Tibial artery (tissue), 4 donors: ENCODE results near the gene VWF.
A peak's percentile ranks its signal among the peaks of the same experiment; 100 is the strongest.

ENCODE experiments used
- DNase-seq, 2 donors: peaks; one replicate each; pipeline ENCODE4 v3.0.0-alpha.2; 2019
- H3K27ac ChIP-seq, 2 donors: fragments of 200-600 bp; sonication (generic) in 1 of 2; 1 replicate in 1 of 2; 2 replicates in 1 of 2; pipeline ENCODE4 v1.5.1; 2018 to 2019; ENCODE audit warnings: mild to moderate bottlenecking in 1 of 2
- H3K27me3 ChIP-seq, 2 donors: fragments of 200-600 bp; sonication (generic) in 1 of 2; one replicate each; pipeline versions ENCODE4 v1.5.1 to v1.6.0; 2016 to 2019
- H3K36me3 ChIP-seq, 3 donors: fragments of 200-600 bp; sonication (generic) in 2 of 3; one replicate each; pipeline ENCODE4 v1.5.1; 2016 to 2019; ENCODE audit warnings: mild to moderate bottlenecking in 2 of 3
- H3K4me1 ChIP-seq, 4 donors: fragments of 200-600 bp; sonication (generic) in 2 of 4; 1 replicate in 3 of 4; 2 replicates in 1 of 4; pipeline ENCODE4 v1.5.1; 2016 to 2019
- H3K4me3 ChIP-seq, 2 donors: fragments of 200-600 bp; sonication (generic) in 1 of 2; 1 replicate in 1 of 2; 2 replicates in 1 of 2; pipeline ENCODE4 v1.5.1; 2018 to 2019; ENCODE audit warnings: mild to moderate bottlenecking in 2 of 2
- H3K9me3 ChIP-seq, 3 donors: fragments of 200-600 bp; sonication (generic) in 1 of 3; one replicate each; pipeline ENCODE4 v1.5.1; 2016 to 2019
- intact Hi-C: fragments of 100-400 bp; cut with DNase I; formaldehyde crosslinking; loops from one replicate; pipeline ENCODE4 v1.15.0; 2023; ENCODE audit warnings: low total_unique reads
- TF ChIP-seq, protein P1 (sequence below), 2 experiments: fragments of 200-600 bp in 1 of 2; fragments of 450-650 bp in 1 of 2; IDR thresholded peaks; one replicate each; pipeline ENCODE4 v1.5.1; 2017 to 2019; ENCODE audit warnings: antibody characterized with exemption in 2 of 2, mild to moderate bottlenecking in 1 of 2, moderate library complexity in 1 of 2

Gene VWF

DNA sequence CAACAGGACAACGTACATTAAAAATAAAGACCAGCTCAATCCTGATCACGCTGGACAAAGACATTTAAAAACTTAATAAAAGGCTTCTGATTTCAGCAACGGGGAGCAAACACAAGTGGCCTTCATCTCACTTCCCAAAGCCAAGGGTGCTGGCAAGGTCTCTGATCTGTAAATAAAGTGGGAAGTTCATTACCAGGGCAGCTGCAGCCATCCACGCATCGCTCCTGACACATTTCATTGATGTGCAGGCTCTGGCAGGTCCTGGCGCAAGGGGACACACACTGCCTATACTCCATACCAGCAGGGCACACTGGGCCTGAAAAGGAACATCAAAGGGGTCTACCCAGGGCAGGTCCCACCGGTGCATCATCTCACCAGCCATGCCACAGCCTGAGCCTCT is 51.0 kb downstream of the VWF start:
- no peak overlapping the region for H3K27ac ChIP-seq
- no peak overlapping the region for H3K4me3 ChIP-seq
- no peak for DNase-seq
- TF ChIP-seq, protein P1, sequence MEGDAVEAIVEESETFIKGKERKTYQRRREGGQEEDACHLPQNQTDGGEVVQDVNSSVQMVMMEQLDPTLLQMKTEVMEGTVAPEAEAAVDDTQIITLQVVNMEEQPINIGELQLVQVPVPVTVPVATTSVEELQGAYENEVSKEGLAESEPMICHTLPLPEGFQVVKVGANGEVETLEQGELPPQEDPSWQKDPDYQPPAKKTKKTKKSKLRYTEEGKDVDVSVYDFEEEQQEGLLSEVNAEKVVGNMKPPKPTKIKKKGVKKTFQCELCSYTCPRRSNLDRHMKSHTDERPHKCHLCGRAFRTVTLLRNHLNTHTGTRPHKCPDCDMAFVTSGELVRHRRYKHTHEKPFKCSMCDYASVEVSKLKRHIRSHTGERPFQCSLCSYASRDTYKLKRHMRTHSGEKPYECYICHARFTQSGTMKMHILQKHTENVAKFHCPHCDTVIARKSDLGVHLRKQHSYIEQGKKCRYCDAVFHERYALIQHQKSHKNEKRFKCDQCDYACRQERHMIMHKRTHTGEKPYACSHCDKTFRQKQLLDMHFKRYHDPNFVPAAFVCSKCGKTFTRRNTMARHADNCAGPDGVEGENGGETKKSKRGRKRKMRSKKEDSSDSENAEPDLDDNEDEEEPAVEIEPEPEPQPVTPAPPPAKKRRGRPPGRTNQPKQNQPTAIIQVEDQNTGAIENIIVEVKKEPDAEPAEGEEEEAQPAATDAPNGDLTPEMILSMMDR (IDR thresholded peaks at IDR 0.05) = no peak
- H3K36me3 ChIP-seq = no peaks in the 10 kb centered on the region
- intact Hi-C loops = no loop called here
- no peaks in the 10 kb centered on the region for H3K9me3 ChIP-seq
- peaks cover 0 to 15% of the 10 kb centered on the region in 2 donors for H3K27me3 ChIP-seq
- peaks cover 0 to 17% (median 5%) of the 10 kb centered on the region in 4 donors for H3K4me1 ChIP-seq

DNA sequence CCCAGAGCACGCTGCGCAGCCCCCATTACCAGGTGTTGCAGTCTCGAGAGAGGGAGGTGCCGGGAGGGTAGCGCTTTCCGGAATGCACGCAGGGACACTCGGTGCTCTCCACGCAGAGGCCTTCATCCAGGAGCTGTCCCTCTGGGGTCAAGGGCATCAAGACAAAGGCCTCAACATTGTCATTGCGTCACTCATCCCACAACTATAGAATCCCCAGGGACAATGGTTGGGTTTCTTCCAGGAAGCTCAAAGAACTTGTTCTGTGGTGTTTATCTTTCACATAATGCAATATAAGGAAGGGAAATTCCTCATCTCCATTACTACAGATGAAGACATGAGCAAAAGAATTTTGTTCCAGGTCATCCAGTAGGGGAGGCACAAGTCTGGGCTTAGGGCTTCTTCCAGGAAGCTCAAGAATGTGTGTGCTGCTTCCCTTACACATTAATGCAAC is 52.1 kb downstream of the VWF start:
- TF ChIP-seq, protein P1 (IDR thresholded peaks at IDR 0.05) = no peak
- no peak overlapping the region for H3K27ac ChIP-seq
- no peak for DNase-seq
- H3K9me3 ChIP-seq = no peaks in the 10 kb centered on the region
- H3K4me1 ChIP-seq = peaks cover 0 to 17% (median 5%) of the 10 kb centered on the region in 4 donors
- peaks cover 0 to 15% of the 10 kb centered on the region in 2 donors for H3K27me3 ChIP-seq
- intact Hi-C loops = no loop called here
- no peak overlapping the region for H3K4me3 ChIP-seq
- H3K36me3 ChIP-seq = no peaks in the 10 kb centered on the region

DNA sequence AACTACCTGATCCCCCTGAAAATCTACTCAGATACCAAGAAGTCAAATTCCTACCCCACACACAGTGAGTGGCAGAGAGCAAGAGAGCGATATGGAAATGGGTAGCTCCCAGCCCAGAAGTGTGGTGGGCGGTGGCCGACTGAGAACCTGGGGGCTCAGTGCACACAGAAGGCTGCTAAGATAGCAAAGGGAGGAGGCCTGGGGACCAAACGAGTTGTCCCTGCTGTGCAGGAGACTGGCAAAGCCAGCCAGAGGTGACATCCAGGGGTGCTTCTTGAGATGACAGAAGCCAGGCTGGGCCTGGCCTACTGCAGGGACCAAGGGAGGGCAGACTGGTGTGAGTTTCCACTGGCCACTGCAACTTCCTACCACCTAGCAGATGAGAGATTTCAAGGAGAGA is 52.9 kb downstream of the VWF start:
- intact Hi-C loops = no loop called here
- peaks cover 0 to 12% of the 10 kb centered on the region in 2 donors for H3K27me3 ChIP-seq
- TF ChIP-seq, protein P1 (IDR thresholded peaks at IDR 0.05) = no peak
- no peak overlapping the region for H3K27ac ChIP-seq
- H3K4me3 ChIP-seq = no peak overlapping the region
- DNase-seq = no peak
- no peaks in the 10 kb centered on the region for H3K36me3 ChIP-seq
- H3K9me3 ChIP-seq = no peaks in the 10 kb centered on the region
- H3K4me1 ChIP-seq = peaks cover 0 to 17% (median 5%) of the 10 kb centered on the region in 4 donors

DNA sequence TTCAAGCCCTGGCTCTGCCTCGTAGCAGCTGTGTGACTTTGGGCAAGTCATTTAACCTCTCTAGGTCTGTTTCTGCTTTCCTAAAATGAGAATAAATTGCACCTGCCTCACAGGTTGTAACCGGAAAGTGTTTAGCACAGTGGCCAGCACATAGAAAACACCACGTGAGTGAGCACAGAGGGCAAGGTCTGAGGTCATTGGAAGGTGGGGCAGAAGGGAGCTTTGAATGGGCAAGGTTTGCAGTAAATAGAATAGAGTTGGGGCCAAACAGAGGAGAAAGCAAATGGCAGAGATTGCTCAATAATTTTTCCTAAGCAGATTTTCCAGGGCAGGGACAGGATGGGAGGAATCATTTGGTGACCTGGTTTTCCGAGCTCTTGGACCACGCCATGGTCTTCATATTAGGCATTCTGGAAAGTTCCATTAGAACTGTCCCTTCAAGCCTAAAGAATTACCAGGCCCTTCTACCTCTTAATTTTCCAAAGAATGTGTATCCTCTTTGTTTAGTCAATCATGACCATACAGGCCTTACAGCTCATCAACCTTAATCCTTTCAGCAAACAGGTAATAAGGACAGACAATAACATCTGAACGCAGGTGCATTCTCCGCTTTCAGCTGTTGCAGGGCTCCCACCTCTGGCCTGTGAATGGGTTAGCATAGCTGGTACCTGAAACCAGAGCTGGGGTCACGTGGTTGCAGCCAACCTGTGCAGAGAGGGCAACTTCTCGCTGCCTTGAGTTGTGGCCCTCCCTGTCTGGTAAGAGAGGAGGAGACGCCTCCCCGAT is 53.8 kb downstream of the VWF start:
- Histone ChIP-seq H3K36me3 (no peaks in the 10 kb centered on the region), H3K4me3 (no peak overlapping the region), H3K4me1 (peaks cover 0 to 17% (median 5%) of the 10 kb centered on the region in 4 donors), H3K27me3 (peaks cover 0 to 10% of the 10 kb centered on the region in 2 donors), H3K27ac (no peak overlapping the region), H3K9me3 (no peaks in the 10 kb centered on the region)
- intact Hi-C loops = no loop called here
- DNase-seq = no peak
- TF ChIP-seq, protein P1 (IDR thresholded peaks at IDR 0.05) = no peak

DNA sequence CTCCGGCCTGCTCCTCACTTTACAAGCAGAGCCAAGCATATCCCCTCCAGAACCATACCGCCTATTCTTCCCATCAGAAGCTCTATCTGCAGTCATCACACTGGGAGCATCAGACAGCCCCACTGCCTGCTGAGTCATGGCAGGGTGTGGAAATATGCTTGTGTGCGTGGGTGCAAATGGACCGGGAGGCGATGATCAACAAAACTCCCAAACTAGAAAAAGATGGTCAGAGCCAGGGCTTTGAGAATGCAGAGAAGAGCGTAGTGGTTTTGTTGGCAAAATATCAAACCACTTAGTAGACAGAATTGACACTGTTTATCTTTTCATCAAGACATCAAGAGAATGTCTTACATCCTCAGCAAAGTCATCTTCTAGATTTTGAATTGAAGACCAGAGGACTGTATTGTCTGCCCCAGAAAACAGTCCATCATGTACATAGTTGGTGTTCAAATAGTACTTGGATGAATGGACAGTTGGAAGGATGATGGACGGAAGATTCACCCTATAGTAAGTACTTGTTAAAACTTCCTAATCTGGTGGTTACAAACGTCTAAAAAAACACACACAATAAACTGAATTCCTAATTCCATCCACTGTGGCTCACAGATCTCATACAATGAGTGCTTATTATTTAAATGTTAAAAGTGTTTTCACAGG is 54.9 kb downstream of the VWF start:
- Histone ChIP-seq H3K27ac (peak overlapping the region in 1 of 2 donors; percentile 33), H3K36me3 (no peaks in the 10 kb centered on the region), H3K27me3 (no peaks in the 10 kb centered on the region), H3K9me3 (no peaks in the 10 kb centered on the region), H3K4me3 (no peak overlapping the region), H3K4me1 (peaks cover 0 to 10% (median 0%) of the 10 kb centered on the region in 4 donors)
- intact Hi-C loops = loop anchor here (5.0 kb wide), 1 partner anchor 128 kb away; no protein-coding TSS in a partner anchor
- peak in 1 of 2 donors; percentile 64 for DNase-seq
- TF ChIP-seq, protein P1 (IDR thresholded peaks at IDR 0.05) = no peak
